Mammary epithelial cell (primary cell): ENCODE results near the gene FAM124B.

ENCODE experiments used
- EZH2 ChIP-seq: IDR thresholded peaks from 2 replicates; pipeline ENCODE4 v1.6.1; 2012; ENCODE audit warnings: low read length, inconsistent platforms, borderline replicate concordance
- TF ChIP-seq, protein P1 (sequence below), 2 donors: IDR thresholded peaks in 1 of 2; conservative IDR thresholded peaks in 1 of 2; 2 replicates each; pipeline ENCODE4 v1.5.1; 2011 to 2012; ENCODE audit warnings: inconsistent platforms in 2 of 2, low read length in 2 of 2, mild to moderate bottlenecking in 2 of 2, control low read depth in 1 of 2, low read depth in 1 of 2; ENCODE audit not compliant: insufficient read depth in 1 of 2; ENCODE audit errors: extremely low read depth in 1 of 2

DNA sequence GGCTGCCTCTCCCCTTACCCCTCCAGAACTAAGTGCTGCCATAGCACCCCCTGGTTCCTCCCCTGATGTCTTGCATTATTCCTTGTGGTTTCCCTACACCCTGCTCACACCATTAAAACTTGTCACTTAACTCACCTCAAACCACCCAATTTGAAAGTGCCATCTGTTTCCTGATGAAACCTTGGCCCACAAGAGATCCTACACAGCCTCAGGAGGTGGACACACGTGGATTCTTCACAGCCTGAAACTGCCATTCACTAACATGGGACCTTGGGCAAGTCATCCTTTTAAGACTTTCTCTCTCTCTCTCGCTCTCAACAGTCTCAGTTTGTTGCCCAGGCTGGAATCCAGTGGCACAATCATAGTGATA lies 27.5 kb upstream of the FAM124B start:
- no peak for TF ChIP-seq EZH2
- TF ChIP-seq, protein P1, sequence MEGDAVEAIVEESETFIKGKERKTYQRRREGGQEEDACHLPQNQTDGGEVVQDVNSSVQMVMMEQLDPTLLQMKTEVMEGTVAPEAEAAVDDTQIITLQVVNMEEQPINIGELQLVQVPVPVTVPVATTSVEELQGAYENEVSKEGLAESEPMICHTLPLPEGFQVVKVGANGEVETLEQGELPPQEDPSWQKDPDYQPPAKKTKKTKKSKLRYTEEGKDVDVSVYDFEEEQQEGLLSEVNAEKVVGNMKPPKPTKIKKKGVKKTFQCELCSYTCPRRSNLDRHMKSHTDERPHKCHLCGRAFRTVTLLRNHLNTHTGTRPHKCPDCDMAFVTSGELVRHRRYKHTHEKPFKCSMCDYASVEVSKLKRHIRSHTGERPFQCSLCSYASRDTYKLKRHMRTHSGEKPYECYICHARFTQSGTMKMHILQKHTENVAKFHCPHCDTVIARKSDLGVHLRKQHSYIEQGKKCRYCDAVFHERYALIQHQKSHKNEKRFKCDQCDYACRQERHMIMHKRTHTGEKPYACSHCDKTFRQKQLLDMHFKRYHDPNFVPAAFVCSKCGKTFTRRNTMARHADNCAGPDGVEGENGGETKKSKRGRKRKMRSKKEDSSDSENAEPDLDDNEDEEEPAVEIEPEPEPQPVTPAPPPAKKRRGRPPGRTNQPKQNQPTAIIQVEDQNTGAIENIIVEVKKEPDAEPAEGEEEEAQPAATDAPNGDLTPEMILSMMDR (conservative IDR thresholded peaks at IDR 0.05 in 1 of 2, IDR thresholded peaks at IDR 0.05 in 1 of 2; ENCODE audit: extremely low read depth in 1 of 2, insufficient read depth in 1 of 2, low read depth in 1 of 2, low read length in 2 of 2): no peak
